Kidney capillary endothelial cell (primary cell): ENCODE results near the gene FGFR3.

ENCODE experiments used
- DNase-seq: peaks from one replicate; pipeline ENCODE4 v3.0.0-alpha.2; 2018; ENCODE audit warnings: low spot score

The FGFR3 gene

DNA sequence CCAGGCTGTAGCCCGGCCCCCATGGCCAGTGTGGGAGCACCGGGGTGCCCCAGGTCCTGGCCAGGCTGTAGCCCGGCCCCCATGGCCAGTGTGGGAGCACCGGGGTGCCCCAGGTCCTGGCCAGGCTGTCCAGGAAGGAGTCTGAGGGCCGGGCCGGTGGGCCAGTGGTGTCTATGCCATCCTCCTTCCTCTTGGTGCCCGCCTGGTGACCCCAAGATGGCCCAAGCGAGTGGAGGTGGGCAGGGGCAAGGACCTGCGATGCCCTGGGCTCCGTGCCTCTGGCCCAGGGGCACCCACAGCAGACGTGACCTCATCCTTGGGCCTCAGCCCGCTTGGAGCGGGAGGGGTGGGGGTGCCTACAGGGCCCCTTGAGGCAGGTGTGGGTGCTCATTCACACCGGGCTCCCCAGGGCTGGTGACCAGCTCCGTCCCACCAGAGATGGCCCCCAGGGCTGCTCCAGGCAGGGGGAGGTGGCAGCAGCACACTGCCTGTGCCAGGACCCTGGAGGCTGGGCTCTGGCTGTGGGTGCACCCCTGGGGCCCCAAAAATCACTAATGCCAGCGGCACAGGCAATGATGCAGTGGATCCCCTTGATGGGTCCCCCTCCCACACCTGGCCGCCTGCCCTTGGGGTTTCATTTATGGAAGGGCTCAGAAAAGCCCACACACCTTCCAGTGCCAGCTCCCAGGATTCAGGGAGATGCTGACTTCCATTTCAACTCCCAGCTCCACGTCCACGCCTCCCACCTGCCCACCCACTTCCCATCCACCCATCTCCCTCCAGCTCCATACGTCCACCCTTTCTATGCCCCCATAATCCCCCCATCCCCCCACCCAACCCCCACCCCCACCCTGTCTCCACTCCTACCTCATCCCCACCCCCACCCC lies 36.0 kb upstream of the FGFR3 start:
- no peak for DNase-seq

DNA sequence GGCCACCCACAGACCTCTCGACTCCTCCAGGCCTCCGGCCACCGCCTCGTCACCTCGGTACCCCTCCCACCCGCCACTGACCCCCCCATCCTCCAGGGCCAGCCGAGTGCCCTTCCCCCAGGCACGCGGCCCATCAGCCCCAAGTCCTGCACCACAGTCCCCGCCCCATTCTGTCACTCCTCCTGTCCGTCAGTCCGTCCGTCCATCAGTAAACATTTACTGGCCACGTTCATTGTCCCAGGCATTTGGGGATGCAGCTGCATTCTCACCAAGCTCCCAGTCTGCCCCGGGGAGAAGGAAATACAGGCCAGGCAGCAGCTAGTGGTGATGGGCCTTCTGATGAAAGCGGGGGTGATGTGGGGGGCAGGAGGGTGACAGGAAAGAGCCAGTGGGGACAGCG lies 35.3 kb upstream of the FGFR3 start:
- DNase-seq = no peak

DNA sequence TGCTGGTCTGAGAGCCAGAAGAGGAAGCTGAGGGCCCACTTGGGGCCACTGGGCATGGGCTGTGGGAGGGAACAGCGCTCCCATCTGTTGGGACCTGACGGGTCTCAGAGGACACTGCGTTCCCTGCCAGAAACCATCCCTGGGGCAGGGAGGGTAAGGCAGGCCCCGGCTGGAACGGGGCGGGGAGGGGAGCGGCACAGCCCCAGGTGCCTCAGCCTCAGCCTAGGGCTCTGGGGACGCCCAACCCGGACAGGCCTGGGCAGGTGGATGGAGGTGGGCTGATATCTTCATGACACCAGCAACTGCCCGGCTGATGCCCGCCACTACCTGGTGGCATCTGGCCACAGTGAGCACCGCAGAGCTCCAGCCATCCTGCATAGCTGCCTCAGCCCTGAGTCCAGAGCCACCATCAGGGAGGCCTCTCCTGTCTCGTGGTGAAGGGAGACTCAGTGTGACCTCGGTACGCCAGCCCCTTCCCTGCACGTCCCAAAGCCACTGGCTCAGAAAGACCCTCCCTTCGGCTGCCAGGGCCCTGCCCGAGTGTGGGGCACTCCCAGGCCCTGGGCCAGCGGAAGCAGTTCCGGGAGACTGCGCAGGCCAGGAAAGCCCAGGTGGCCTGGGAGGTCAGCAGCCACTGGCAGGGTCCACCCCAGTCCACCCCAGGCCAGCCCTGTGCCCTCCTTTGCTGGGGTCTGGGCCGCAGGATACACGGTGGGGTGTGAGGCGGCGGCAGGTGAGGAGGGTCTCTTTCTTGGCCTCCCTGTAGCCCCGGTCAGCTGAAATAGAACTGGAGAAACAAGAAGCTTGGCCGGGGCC lies 34.6 kb upstream of the FGFR3 start:
- no peak for DNase-seq

DNA sequence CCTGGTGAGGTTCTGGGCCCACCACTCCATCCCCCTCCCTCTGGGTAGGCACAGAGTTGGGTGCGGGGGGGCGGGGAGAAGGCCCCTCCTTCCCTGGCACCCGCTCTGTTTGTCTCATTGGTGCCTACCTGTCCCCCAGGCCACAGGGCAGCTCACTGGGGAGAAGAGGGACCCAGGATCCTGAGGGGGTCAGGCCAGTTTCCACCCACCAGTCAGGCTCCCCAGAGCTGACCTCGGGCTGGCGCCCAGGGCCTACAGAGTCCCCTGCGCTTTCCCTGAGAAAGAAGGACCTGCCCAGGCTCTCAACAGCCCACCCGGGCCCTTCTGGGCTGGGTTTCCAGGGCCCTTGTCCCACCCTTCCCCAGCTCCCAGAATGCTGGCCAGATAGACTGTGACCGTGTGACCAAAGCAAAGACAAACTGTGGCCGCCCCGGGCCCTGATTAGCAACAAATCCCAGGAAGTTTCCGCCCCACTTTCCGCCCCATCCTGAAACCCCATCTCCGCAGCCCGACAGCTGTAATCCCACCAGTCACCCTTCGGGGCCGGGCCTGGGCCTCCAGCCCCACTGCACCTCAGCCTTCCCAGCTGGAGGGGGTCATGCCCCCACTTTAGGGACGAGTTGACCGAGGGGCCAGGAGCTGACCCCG lies 33.8 kb upstream of the FGFR3 start:
- no peak for DNase-seq

DNA sequence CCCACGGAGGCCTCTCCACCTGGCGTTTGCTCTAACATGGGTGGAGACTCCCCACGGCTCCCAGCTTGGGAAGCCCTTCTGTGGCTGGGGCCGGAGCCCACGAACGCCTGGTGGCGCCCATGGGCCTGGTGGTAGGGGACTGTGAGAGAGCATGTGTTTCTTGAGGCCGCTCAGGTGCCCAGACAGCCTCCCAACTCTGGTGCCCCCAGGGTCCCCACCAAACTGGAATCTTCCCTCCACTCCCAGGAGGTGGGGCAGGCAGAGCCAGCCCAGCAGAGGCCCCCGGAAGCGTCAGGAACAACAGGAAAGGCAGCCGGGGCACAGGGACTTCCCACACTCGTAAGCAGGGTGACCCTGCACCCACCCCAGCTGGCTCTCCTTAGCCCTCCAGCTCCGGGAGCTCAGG lies 33.3 kb upstream of the FGFR3 start:
- no peak for DNase-seq

DNA sequence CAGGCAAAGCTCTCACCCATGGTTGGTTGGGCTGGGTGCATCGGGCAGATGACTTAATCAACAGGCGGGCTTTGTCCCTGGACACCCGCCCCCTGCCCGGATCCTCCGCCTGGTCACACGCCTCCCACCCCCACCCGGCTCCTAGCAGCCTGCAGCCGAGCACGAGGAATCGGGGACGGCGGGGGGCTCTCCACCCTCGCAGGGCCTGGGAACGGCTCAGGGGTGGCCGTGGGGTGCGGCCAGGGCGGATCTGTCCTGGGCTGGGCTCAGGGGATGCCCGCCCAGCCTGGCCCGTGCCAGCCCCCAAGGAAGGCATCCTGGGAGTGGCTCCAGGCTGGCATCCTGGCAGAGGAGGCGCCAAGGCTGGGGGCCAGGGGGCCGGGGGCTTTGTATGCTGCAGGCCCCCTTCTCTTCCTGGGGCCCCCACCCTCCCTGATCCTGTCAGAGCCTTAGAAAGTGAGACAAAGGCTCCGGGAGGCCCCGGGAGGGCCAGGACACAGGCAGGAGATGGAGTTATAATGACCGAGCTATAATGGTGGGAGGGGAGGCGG lies 32.5 kb upstream of the FGFR3 start:
- DNase-seq = no peak

DNA sequence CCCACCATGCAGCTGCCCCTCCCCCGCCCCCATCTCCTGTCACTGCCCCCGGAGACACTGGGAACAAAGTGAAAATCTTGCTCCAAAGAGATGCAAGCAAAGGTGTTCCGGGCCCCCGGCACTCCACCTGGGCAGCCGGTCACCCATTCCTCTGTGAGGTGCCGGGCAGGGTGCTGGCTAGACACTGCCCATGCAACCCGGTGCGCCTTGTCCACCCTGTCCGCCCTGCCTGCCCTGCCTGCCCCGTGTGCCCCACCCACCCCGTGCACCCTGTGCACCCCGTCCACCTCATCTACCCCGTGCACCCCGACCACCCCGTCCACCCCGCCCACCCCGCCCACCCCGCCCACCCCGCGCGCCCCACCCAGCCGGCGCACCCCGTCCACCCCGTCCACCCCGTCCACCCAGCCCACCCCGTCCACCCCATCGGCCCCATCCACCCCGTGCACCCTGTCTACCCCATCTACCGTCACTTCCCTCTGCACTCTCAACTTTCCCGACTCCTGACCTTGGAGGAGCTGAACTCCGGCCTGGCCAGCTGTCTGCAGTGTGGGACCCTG lies 31.9 kb upstream of the FGFR3 start:
- DNase-seq = no peak

DNA sequence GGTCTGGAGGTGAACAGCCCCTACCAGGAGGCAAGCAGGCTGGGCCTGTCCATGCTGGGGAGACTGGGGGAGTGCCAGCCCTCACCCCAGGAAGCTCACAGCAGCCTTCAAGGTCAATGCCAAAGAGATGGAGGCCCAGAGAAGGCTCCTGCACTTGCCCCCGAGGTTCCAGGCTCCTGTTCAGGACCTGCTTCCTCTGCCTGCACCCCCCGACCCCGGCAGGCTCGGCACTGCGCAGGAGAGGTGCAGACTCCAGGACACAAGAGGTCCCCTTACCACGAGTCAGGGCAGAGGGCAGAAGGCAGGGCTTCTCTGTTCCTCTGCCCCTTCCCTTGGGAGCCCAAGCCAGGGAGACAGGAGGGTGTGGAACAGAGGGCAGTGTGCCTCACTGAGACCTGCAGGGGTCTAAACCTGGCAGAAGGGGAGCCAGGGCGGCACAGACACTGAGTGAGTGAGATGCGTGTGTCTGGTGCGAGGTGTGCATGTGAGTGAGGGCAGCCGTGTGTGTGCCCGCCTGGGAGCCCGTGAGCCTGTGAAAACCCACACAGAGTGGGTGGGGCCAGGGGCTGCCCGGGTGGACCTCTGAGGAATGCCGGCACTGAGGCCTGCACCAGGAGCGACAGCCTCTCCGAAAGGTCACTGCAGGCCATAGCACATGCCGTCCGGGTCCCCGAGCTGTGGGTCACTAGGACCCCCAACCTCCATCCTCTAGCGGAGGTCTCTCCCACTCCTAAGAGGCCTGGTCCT lies 30.7 kb upstream of the FGFR3 start:
- DNase-seq = no peak

DNA sequence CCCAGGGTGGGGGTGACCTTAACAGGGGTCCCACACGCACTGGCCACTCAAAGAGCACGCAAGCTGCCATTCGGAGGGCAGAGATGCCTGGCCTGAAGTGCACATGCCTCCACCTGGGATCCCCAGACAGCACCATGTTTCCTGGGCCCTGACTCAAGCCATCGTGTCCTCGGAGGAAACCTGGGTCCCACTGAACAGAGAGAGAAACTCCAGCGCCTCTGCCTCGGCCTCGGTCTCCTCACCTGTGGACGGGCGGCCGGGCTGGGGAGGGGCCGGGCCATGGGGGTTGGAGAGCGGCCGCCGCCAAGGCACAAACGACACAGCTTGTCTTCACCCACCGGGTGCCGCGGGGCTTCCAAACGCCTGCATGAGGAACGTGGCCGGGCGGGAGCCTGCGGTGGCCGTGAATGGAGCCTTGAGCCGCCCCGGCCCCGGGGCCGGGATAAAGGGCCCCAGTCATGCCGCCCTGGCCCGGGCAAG lies 30.0 kb upstream of the FGFR3 start:
- no peak for DNase-seq

DNA sequence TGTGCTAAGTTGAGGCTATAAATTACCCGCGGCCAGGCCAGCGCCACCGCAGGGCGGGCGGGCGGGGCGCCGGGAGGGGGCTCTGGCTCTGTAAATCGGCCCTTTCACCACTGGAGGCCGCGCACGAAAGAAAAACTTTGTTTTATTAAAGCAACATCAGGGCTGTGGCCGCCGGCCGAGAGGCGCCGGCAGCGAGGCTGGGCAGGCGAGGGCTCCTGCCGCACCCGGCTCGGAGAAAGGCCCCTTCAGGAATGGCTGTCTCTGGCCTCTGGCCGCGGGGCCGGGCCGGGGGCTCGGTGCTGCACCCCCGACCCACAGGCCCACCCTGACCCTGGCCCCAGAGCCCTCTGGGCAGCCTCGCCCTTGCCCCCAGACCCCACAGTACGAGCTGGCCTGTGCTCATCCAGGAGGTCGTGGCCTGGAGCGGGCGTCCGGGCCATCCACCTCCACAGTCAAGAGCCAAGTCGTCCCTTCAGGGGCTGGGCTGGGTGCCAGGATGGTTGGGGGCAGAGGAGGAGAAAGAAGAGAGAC lies 29.5 kb upstream of the FGFR3 start:
- DNase-seq = no peak

DNA sequence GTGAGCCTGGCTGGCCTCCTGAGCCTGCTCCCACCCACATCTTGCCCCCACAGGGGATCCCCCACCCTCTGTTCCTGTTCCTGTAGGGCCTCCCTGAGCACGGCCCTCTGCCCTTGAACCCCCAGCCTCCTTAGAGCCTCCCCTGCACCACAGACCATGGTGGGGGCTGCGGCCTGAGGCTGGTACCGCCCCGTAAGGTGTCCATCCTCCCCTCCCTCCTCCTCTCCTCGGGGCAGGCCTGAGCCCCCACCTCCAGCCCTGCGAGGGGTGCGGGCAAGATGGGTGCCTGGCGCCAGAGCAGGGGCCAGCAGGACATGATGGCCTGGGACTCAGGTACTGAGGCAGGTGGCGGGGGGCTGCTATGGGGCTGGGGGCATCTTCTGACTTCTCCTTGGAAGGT lies 28.4 kb upstream of the FGFR3 start:
- DNase-seq = no peak

DNA sequence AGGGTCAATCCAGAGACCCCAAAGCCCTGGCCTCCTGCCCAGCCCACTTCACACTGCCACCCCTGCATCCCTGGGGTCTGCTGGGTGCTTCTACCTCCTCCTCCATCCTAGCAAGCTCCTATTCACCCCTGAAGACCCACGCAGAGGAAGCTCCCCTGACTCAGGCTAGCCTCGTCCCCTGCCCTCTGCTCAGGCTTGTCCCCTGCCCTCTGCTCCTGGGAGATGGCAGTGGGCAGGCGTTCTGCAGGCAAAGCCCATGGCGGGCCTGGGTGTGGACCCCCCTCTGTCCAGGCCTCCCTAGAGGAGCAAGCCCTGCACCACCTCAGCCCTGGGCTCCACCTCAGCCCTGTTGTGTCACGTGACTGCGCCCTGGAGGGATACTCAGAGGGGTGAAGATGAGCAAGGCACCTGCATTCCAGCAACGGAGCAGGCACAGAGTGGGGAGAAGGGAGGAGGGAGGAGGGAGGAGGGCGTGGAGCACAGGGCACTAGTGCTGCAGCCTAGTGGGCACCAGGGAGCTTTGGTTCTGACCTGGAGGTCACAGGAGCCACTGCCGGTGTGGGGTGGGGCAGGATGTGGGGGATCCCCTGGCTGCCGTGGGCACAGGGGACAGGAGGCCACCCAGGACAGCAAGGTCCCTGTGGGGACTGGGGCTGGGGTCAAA lies 27.6 kb upstream of the FGFR3 start:
- DNase-seq = no peak

DNA sequence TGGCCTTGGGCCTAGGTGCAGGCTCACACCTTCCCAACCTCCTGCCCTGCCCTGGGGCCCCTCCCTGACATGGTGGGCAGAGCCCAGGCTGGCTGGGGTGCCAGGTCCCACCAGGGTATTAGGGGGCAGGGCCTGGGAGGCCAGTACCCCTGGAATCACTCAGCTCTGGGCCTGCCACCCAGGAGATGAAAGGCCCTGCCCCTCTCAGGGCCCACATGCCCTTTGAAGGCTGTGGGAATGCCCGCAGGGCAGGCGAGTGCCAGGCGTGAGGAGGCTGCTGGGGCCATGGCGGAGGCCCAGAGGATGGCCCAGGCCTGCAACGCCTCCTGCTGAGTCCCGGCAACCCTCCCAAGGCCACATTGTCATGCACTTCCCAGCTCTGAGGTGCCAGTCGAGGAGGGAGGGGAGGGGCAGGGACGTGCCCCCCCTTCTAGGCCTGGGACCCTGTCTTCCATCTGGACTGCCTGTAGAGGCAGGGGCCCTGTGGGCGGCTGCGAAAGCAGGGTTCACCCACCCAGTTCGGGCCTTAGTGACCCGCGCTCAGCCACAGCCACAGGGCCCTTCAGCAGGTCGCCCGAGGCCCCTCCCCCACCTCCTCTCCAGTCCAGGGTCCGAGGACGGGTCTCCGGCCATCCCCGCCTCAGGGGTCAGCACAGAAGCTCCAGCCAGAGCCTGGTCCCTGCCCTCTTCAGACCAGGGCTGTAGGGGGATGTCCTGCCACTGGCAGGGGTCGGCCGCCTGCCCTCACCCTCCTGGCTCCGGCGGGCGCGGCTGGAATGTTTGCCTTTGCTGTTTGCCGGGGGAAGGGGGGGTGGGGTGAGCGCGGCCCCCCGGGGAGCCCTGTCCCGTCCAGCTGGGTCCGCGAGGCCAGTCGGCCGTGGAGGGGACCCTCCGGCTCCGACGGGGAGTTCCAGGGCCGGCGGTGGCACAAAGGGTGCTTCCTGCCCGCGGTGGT lies 26.7 kb upstream of the FGFR3 start:
- no peak for DNase-seq

DNA sequence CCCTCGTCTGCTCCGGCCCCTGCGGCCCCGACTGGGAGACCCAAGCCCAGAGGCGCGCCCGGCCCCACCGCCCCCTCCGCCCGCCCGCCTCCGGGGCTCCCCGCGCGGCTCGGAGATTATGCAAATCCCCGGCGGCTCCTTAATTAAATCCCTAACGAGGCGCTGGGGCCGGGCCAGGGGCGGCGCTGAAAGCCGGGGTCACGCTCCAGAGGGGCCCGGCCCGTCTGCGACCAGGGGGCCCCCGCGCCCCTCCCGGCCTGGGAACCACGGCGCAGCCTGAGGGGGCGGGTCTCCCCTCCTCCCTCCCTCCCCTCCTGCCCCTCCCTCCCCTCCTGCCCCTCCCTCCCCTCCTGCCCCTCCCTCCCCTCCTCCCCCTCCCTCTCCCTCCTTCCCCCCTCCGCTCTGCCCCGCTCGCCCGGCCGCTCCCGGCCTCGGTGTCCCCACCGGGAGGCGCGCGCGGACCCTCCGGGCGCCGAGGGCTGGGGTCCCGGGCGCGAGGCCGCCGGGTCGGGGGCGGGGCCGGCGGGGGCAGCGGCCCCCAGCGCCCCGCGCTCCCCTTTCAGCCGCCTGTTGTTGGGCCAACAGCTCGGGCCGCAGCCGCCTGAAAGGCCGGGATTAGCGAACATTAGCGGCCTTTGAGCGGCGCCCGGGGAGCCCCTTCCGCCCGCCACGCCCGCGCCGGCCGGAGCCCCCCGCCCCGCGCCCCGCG lies 25.9 kb upstream of the FGFR3 start:
- DNase-seq = no peak

DNA sequence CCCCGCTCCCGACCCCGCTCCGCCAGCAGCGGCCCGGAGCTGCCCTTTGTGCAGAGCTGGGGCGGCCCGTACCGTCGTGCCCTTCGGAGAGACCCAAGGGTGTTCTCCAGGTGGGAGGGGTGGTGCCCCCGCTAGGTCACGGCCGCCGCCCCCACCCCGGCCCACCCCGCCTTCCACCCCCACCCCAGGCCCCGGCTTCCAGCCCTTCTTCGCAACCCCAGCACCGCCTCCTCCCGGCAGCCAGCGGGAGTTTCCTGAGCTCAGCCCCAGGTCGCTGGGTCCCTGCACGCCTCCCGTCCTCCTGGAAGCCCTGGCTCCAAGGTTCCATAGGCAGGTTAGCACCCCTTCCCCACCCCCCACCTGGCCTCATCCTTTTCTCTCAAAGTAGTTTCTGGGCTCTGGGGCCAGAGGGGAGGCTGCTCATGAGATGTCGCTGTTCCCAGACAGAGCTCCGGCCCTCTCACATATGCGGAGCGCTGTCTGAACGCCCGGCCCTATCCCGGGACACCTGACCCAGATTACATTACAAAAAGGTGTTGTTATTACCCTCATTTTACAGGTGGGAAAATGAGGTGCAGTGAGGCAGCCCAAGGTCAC lies 25.2 kb upstream of the FGFR3 start:
- no peak for DNase-seq

DNA sequence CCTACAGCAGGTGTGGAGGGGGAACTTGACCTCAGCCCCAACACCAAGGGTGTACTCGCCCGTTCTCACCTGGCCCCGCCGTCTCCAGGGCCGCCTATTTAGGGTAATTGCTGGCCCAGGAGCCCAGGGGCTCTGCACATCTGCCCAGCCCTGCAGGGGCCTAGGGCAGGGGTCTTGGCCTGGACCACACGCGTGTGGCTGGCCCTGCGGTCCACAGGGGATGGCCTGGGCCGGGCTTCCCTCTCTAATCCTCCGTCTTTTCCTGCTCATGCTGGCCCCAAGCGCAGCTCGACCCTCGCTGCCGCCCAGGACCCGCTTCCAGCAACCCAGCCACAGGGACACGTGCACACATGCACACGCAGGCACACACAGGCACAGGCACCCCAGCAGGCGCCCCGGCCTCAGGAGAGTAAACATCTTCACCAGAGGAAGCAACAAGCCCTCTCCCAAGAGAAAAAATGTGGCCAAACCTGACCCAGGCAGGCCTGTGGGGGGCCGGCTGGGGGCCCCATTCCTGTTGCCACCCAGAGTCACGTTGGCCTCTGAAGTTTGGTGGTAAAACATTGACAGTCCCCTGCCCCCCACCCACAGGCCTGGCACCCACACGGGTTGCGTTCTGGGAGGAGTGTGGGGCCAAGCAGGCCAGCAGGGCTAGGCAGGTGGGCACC lies 24.6 kb upstream of the FGFR3 start:
- DNase-seq = no peak

DNA sequence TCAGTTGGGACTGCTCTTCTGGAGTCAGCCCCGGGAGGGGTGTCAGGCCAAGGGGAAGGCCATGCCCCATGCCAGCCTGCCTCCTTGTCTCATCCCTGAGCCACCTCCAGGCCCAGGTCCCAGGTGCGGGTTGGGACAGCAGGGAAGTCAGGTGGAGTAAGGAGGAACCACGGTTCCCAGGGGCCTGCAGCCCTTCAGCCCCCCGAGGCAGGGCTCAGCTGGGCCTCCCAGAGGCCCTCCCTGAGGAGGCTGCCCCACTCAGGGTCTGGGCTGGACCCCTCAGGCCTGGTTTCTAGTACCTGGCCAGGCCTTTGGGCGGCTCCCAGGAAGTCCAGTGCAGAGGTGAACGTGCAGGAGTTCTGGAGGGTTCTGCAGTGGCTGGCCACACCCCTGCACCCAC lies 23.4 kb upstream of the FGFR3 start:
- no peak for DNase-seq

DNA sequence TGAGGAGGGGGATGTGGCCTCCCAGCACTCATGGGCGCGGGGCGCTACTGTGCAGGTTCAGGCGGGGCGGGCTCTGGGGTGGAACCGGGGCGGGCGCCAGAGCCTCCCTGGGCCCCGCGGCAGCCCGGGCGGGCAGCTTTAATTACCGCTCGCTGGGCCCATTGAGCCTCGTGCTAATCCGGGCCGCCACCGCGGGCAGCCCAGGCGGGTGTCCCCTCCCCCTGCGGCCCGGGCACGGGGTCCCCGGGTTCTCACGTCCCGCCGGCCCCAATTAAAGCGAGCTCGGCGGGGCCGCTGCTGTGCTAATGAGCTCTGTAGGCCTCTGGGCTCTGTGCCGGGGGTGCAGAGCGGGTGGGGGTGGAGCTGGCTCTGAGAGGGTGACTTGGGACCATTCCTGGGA lies 22.8 kb upstream of the FGFR3 start:
- no peak for DNase-seq
